Neuronal stem cell (in vitro differentiated cells): ENCODE results near the gene MICAL3.
A peak's percentile ranks its signal among the peaks of the same experiment; 100 is the strongest.

Experiments
- DNase-seq: peaks from one replicate; pipeline ENCODE4 v3.0.0-alpha.2; 2013; ENCODE audit warnings: low spot score
- H2AFZ ChIP-seq: one replicate; pipeline ENCODE4 v1.6.1; 2013; ENCODE audit warnings: mild to moderate bottlenecking, low read length, inconsistent platforms
- H2AK5ac ChIP-seq: 2 replicates; pipeline ENCODE4 v1.6.1; 2013; ENCODE audit warnings: low read depth, mild to moderate bottlenecking, inconsistent platforms, low read length, moderate library complexity, mixed read lengths
- H2BK120ac ChIP-seq: 2 replicates; pipeline ENCODE4 v1.6.1; 2013; ENCODE audit warnings: low read depth, mild to moderate bottlenecking, inconsistent platforms, low read length, moderate library complexity, mixed read lengths
- H2BK12ac ChIP-seq: one replicate; pipeline ENCODE4 v1.6.1; 2013; ENCODE audit warnings: low read length, inconsistent platforms
- H2BK15ac ChIP-seq: 2 replicates; pipeline ENCODE4 v1.6.1; 2013; ENCODE audit warnings: mild to moderate bottlenecking, low read length, inconsistent platforms, mixed read lengths
- H2BK5ac ChIP-seq: one replicate; pipeline ENCODE4 v1.6.1; 2013; ENCODE audit warnings: inconsistent platforms, mild to moderate bottlenecking, low read length, moderate library complexity
- H3K14ac ChIP-seq: one replicate; pipeline ENCODE4 v1.6.1; 2013; ENCODE audit warnings: low read length, inconsistent platforms
- H3K18ac ChIP-seq: 2 replicates; pipeline ENCODE4 v1.6.1; 2013; ENCODE audit warnings: low read length, inconsistent platforms
- H3K23ac ChIP-seq: 2 replicates; pipeline ENCODE4 v1.6.1; 2013; ENCODE audit warnings: low read depth, mild to moderate bottlenecking, mixed read lengths, low read length, inconsistent platforms; ENCODE audit not compliant: poor library complexity
- H3K27ac ChIP-seq: replicated peaks from 3 replicates; pipeline ENCODE4 v1.5.1; 2013; ENCODE audit warnings: low read length, inconsistent platforms
- H3K27me3 ChIP-seq, 3 experiments: 2 replicates each; pipeline ENCODE4 v1.6.1; 2013; ENCODE audit warnings: low read length in 3 of 3, mild to moderate bottlenecking in 2 of 3, inconsistent platforms in 1 of 3, low read depth in 1 of 3, mixed read lengths in 1 of 3, moderate library complexity in 1 of 3; ENCODE audit not compliant: control insufficient read depth in 3 of 3, insufficient read depth in 3 of 3
- H3K36me3 ChIP-seq, 2 donors: replicated peaks in 1 of 2; 2 replicates each; pipeline ENCODE4 v1.6.1; 2013; ENCODE audit warnings: low read length in 2 of 2; ENCODE audit not compliant: control insufficient read depth in 2 of 2, insufficient read depth in 2 of 2
- H3K4ac ChIP-seq: 2 replicates; pipeline ENCODE4 v1.6.1; 2013; ENCODE audit warnings: inconsistent platforms, mild to moderate bottlenecking, low read length, moderate library complexity
- H3K4me1 ChIP-seq, 2 donors: 1 replicate in 1 of 2; 2 replicates in 1 of 2; pipeline ENCODE4 v1.6.1; 2013; ENCODE audit warnings: low read length in 2 of 2, low read depth in 1 of 2; ENCODE audit not compliant: control insufficient read depth in 2 of 2, insufficient read depth in 1 of 2
- H3K4me2 ChIP-seq: one replicate; pipeline ENCODE4 v1.6.1; 2013; ENCODE audit warnings: mild to moderate bottlenecking, low read length, inconsistent platforms; ENCODE audit not compliant: insufficient read depth, poor library complexity, severe bottlenecking
- H3K4me3 ChIP-seq, 2 donors: 2 replicates each; pipeline ENCODE4 v1.5.1; 2013; ENCODE audit warnings: low read length in 2 of 2, mild to moderate bottlenecking in 2 of 2, inconsistent platforms in 1 of 2, moderate library complexity in 1 of 2
- H3K79me1 ChIP-seq: one replicate; pipeline ENCODE4 v1.6.1; 2013; ENCODE audit warnings: low read depth, mild to moderate bottlenecking, inconsistent platforms, low read length, moderate library complexity
- H3K9ac ChIP-seq: one replicate; pipeline ENCODE4 v1.6.1; 2013; ENCODE audit warnings: mild to moderate bottlenecking, low read depth, low read length, inconsistent platforms; ENCODE audit not compliant: poor library complexity
- H3K9me3 ChIP-seq, 2 donors: replicated peaks in 1 of 2; 2 replicates each; pipeline versions ENCODE3 to v1.6.1; 2013; ENCODE audit warnings: low read length in 2 of 2, mild to moderate bottlenecking in 2 of 2, inconsistent platforms in 1 of 2, low read depth in 1 of 2, mixed read lengths in 1 of 2, moderate library complexity in 1 of 2; ENCODE audit not compliant: control insufficient read depth in 2 of 2, insufficient read depth in 1 of 2
- H4K8ac ChIP-seq: one replicate; pipeline ENCODE4 v1.6.1; 2013; ENCODE audit warnings: low read depth, mild to moderate bottlenecking, inconsistent platforms, low read length, moderate library complexity
- H4K91ac ChIP-seq: one replicate; pipeline ENCODE4 v1.6.1; 2013; ENCODE audit warnings: low read length, low read depth, mild to moderate bottlenecking, inconsistent platforms; ENCODE audit not compliant: poor library complexity
- WGBS, 2 donors: extraction: QIAGEN DNeasy Blood & Tissue Kit; methylation state at CpG; one replicate each; pipeline ENCODE4 v1.1.7; 2013; ENCODE audit warnings: missing lambda C conversion rate in 2 of 2, mixed read lengths in 1 of 2; ENCODE audit not compliant: insufficient read length in 2 of 2, insufficient replicate concordance in 1 of 2; ENCODE audit errors: extremely low coverage in 2 of 2; 5-methylcytosine and 5-hydroxymethylcytosine counted together

Gene MICAL3

GRCh38 chr22:18024956-18025720 is 777 bp upstream of the MICAL3 start:
- Histone ChIP-seq H3K18ac (no peak overlapping the region), H4K91ac (no peak overlapping the region), H3K27ac (no peak overlapping the region), H3K79me1 (no peaks in the 10 kb centered on the region), H3K36me3 (no peaks in the 10 kb centered on the region), H3K4me3 (no peak overlapping the region), H2BK12ac (no peak overlapping the region), H3K23ac (no peak overlapping the region), H3K27me3 (peaks cover 10 to 66% (median 34%) of the 10 kb centered on the region in 3 experiments), H2AK5ac (no peak overlapping the region), H3K9ac (no peak overlapping the region), H3K4ac (no peak overlapping the region), H2BK15ac (no peak overlapping the region), H3K4me1 (peaks cover 10 to 16% of the 10 kb centered on the region in 2 donors), H2AFZ (peak overlapping the region; percentile 92), H3K14ac (no peak overlapping the region), H3K4me2 (peak overlapping the region; percentile 85), H2BK120ac (no peak overlapping the region), H4K8ac (no peak overlapping the region), H3K9me3 (peaks cover 0 to 2% of the 10 kb centered on the region in 2 donors), H2BK5ac (no peak overlapping the region)
- no peak for DNase-seq
- no CpG with 5 or more reads among the region's 21 CpGs for WGBS, 2 donors

GRCh38 chr22:18023509-18024275 is 669 bp downstream of the MICAL3 start:
- peak overlapping the region; percentile 77 for H3K9ac ChIP-seq
- WGBS, 2 donors: no CpG with 5 or more reads among the region's 47 CpGs
- no peak overlapping the region for H3K14ac ChIP-seq
- H3K27ac ChIP-seq: no peak overlapping the region
- H3K36me3 ChIP-seq: no peaks in the 10 kb centered on the region
- DNase-seq: peak; percentile 31
- H3K9me3 ChIP-seq: peaks cover 0 to 2% of the 10 kb centered on the region in 2 donors
- no peak overlapping the region for H2AK5ac ChIP-seq
- H4K8ac ChIP-seq: no peak overlapping the region
- no peak overlapping the region for H2BK15ac ChIP-seq
- no peak overlapping the region for H4K91ac ChIP-seq
- peak overlapping the region; percentile 8 for H3K23ac ChIP-seq
- peak overlapping the region; percentile 92 for H2AFZ ChIP-seq
- no peak overlapping the region for H2BK120ac ChIP-seq
- H3K4me1 ChIP-seq: peaks cover 10 to 16% of the 10 kb centered on the region in 2 donors
- no peak overlapping the region for H2BK12ac ChIP-seq
- peaks cover 10 to 57% (median 34%) of the 10 kb centered on the region in 3 experiments for H3K27me3 ChIP-seq
- H3K79me1 ChIP-seq: no peaks in the 10 kb centered on the region
- H3K4ac ChIP-seq: no peak overlapping the region
- H2BK5ac ChIP-seq: no peak overlapping the region
- peak overlapping the region; percentile 49 to 80 for H3K4me3 ChIP-seq
- H3K18ac ChIP-seq: no peak overlapping the region
- H3K4me2 ChIP-seq: peak overlapping the region; percentile 85

- no peaks in the 10 kb centered on the region for H3K36me3 ChIP-seq
- no peak overlapping the region for H4K91ac ChIP-seq
- peaks cover 0 to 2% of the 10 kb centered on the region in 2 donors for H3K9me3 ChIP-seq
- no peak overlapping the region for H2BK12ac ChIP-seq
- no peak overlapping the region for H3K4me2 ChIP-seq
- H4K8ac ChIP-seq: no peak overlapping the region
- H3K4ac ChIP-seq: no peak overlapping the region
- no peaks in the 10 kb centered on the region for H3K79me1 ChIP-seq
- no peak overlapping the region for H2AFZ ChIP-seq
- H2BK5ac ChIP-seq: no peak overlapping the region
- no peak overlapping the region for H3K27ac ChIP-seq
- no peak overlapping the region for H3K4me3 ChIP-seq
- no peak overlapping the region for H2AK5ac ChIP-seq
- H3K4me1 ChIP-seq: peaks cover 10 to 16% of the 10 kb centered on the region in 2 donors
- WGBS, 2 donors: no CpG with 5 or more reads among the region's 3 CpGs
- H3K18ac ChIP-seq: no peak overlapping the region
- no peak overlapping the region for H3K23ac ChIP-seq
- no peak overlapping the region for H3K9ac ChIP-seq
- H3K27me3 ChIP-seq: peaks cover 10 to 54% (median 34%) of the 10 kb centered on the region in 3 experiments
- no peak overlapping the region for H2BK15ac ChIP-seq
- H3K14ac ChIP-seq: no peak overlapping the region
- H2BK120ac ChIP-seq: no peak overlapping the region
- DNase-seq: no peak
These were observed 1.5 kb downstream of the MICAL3 start for GRCh38 chr22:18022876-18023275.

- H3K27me3 ChIP-seq: peaks cover 10 to 42% (median 34%) of the 10 kb centered on the region in 3 experiments
- H3K9me3 ChIP-seq: peaks cover 0 to 2% of the 10 kb centered on the region in 2 donors
- no peak overlapping the region for H2AFZ ChIP-seq
- no CpG with 5 or more reads among the region's 2 CpGs for WGBS, 2 donors
- H3K9ac ChIP-seq: no peak overlapping the region
- H4K8ac ChIP-seq: no peak overlapping the region
- H3K4ac ChIP-seq: no peak overlapping the region
- no peak overlapping the region for H3K23ac ChIP-seq
- no peak for DNase-seq
- H3K36me3 ChIP-seq: no peaks in the 10 kb centered on the region
- H4K91ac ChIP-seq: no peak overlapping the region
- H3K4me3 ChIP-seq: no peak overlapping the region
- H3K4me2 ChIP-seq: no peak overlapping the region
- no peak overlapping the region for H2BK5ac ChIP-seq
- H3K14ac ChIP-seq: no peak overlapping the region
- H3K79me1 ChIP-seq: no peaks in the 10 kb centered on the region
- H2AK5ac ChIP-seq: no peak overlapping the region
- no peak overlapping the region for H3K18ac ChIP-seq
- H3K27ac ChIP-seq: no peak overlapping the region
- no peak overlapping the region for H2BK15ac ChIP-seq
- H2BK12ac ChIP-seq: no peak overlapping the region
- no peak overlapping the region for H2BK120ac ChIP-seq
- H3K4me1 ChIP-seq: peaks cover 10 to 16% of the 10 kb centered on the region in 2 donors
These were observed 2.9 kb downstream of the MICAL3 start for GRCh38 chr22:18021431-18021830.
